T follicular helper cell (primary cell): Measurements from ENCODE around the gene ARHGEF10L.

ENCODE experiments used
- DNase-seq: peaks from one replicate; pipeline ENCODE4 v3.0.0-alpha.2; 2020; ENCODE audit warnings: low read depth

ARHGEF10L gene

DNA sequence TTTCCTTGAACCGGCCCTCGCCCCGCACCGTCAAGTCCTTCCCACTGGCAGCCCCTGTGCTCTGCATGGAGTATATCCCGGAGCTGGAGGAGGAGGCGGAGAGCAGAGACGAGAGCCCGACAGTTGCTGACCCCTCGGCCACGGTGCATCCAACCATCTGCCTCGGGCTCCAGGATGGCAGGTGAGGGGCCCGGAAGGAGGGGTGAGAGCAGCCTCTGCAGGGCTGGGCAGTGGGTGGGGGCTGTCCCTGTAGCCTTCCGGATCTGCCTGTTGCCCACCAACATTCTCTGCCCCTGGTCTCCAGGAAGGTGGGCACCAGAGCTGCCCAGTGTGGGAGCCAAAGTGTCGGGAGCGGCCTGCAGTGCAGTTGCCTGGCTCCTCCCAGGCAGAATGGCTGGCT is 116.4 kb downstream of the ARHGEF10L start:
- no peak for DNase-seq

DNA sequence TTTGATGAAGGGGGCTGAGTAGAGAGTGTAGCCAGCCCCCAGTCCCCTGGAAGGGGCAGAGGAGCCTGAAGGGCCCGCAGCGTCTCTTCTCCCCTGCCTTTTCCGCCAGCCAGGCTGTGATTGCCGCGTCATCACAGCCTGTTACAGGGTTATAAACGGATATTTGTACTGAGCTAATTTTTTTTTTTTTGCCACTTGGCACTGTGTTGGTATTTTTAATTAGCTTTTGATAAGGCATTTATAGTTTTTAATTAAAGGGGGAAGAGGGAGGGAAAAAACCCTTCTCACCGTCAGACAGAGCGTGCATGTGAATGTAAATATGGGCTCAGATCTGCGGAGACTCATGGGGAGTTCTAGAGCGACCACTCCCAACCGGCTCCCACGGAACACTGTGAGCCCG is 117.9 kb downstream of the ARHGEF10L start:
- no peak for DNase-seq

DNA sequence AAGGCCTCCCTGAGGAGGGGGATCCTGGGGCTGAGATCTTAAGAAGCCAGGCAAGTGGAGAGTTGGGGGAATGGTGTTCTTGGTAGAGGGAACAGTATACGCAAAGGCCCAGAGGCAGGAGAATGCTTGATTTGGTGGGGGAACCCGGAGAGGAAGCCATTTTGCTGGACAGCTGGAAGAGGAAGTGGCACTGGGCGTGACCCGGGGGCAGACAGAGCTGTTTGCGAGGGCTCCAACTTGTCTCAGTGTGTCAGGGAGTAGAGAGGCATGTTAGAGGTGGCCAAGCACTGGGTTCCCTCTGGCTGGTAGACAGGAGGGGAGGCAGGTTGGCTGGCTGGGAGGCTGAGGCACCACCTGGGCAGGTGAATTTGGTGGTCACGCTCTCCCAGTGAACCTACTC is 119.3 kb downstream of the ARHGEF10L start:
- DNase-seq, result no peak

DNA sequence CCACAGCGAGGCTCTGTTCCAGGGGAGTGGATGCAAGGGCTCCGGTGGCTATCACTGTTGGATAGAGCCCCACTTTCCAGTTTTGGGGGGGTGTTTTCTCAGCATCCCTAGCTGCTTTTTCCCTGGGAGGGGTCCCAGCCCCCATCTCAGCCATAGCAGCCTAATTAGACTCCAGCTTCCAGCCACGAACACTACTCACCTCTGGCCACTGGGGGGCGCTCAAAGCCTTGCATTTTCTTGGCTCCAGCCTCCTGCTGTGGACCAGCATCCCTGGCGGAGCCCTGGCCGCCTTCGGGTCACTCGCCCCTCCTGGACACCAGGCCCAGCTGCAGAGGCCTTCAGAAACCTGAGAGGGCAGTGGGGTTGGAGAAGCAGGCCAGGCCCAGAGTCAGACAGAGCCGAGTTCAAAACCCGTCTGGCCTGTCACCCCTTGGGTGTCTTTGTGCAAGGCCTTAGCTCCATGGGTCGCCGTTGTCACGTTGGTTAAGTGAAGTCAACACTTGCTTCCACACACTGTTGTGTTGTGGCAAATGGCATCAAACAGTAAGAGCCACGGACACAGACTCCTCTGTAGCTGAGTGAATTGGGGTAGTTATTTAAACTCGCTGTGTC is 122.2 kb downstream of the ARHGEF10L start:
- peak; percentile 21 for DNase-seq

DNA sequence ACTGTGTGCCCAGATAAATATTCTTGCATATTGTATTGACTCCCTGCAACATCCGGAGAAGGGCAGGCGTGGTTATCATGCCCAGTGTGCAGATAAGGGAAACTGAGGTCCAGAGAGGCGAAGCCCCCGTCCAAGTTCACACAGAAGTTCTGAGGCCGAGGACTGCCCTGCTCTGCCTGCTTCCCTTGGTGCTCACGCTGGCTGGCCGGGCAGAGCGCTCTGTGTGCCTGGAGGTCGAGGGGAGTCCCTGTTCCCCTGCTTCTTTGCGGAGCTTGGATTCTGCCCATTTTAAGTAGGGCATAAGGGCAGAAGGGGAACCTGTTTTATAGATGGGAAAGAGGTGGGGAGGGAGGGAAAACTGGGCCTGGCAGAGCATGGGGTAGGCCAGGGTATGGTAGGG is 122.8 kb downstream of the ARHGEF10L start:
- no peak for DNase-seq

DNA sequence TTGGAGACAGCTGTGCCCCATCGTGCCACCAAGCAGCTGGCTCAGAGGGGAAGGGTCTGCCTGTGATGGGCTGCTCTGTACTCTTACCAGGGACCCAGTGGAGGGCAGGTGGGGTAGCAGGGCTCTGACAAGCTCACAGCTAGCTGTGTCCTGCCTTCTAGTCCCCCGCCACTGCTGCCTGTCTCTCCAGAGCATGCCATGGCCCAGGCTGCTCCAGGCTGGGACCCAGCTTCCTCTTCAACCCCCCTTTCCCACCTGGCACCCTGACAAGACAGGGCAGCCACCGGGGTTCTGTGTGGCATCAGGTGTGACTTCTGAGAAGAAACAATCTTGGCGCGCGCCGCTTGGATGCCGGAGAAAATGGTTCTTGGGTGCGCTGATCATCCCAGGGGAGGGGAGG is 123.3 kb downstream of the ARHGEF10L start:
- DNase-seq, result no peak

DNA sequence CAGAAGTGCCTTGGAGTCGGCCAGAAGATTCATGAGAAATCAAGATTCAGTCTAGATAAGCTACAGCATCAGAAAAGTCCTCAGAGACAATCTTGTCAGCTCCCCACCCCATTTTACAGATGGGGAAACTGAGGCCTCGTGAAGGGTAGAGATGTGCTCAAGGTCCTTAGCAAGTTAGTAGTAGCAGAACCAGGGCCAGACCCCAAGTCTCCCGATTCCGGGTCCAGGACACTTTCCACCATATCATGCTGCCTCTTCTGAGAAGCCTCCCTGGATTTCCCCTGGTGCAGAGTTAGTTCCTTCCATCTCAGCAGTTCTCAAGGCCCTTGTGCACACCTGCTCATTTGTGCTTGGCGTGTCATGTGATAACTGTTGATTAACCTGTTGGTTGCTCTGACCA is 124.1 kb downstream of the ARHGEF10L start:
- DNase-seq, result no peak

DNA sequence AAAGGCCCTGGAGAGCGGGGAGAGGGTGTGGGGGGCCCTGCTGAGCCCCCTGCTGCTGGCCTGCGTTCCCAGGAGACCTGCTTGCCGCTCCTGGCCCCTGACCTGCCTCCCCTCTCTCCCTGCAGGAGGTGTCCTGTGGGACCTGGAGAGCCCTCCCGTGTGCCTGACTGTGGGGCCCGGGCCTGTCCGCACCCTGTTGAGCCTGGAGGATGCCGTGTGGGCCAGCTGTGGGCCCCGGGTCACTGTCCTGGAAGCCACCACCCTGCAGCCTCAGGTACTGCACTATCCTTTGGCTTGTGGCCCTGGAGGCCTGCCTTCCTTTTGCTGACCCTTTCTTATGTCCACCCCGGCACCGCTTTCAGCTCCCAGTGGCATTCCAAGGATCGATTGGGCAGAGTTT is 124.8 kb downstream of the ARHGEF10L start:
- DNase-seq, result no peak

DNA sequence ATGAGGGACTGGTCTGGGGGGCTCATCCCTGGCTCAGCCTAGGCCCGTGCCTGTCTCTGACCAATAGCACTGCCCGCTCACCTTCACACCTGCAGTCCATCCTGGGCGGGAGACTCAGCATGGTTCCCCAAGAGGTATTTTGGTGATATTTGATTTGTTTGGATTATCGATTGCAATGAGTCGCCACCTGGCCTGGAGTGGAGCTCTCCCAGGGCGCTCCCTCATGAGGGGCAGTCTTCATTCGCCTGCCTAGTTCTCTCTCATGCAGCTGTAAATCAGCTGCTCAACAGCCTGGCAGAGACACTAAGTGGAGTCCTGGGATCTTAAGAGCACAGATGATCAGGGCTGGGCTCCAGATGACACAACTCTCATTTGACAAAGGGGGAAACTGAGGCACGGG is 125.6 kb downstream of the ARHGEF10L start:
- no peak for DNase-seq

DNA sequence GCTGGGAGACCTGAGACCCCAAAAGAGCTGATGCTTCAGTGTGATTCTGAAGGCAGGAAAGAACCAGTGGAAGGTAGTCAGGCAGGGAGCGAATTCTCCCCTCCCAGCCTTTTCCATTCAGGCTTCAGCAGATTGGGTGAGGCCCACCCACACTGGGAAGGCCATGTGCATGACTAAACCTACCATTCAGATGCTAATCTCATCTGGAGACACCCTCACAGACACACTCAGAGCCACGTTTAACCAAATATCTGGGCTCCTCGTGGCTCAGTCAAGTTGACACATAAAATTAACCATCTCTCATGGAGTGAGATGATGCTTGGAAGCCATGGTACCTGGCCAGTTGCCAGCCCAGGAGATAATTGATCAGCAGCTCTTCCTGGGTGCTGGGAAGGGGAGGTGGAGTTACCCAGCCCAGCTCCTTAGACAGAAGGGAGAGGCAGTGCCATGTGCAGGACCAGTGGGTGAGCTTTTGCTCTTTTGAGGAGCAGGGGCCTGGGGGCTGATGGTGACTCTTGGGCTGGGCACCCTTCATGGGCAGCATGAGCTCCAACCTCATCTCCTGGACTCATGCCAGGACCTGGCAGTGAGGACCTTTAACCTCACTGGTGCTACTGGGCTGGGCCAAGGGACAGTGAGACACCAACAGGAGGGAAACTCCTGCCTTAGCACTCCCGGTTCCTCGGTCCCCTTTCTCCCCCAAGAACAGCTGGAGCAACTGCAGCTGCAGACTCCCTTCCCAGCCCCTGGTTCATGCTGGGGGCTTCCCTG is 126.6 kb downstream of the ARHGEF10L start:
- no peak for DNase-seq

DNA sequence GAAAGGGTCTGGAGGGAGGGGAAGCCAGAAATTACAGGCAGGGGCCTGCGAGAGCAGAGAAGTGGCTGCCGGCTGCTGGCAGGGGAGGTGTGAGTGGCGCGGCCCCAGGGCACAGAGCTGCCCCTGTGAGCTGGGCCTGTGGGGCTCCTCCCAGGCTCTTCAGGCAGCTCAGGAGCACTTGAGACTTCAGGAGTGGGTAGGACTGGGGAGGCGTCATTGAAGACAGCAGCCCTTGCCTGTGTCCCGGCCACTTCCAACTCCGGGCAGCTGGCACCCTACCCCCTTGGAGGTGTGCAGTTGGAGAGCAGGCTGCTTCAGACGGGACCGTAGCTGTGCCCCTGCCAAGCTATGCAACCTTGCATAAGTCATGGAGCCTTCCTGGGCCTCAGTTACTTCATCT is 128.1 kb downstream of the ARHGEF10L start:
- no peak for DNase-seq

DNA sequence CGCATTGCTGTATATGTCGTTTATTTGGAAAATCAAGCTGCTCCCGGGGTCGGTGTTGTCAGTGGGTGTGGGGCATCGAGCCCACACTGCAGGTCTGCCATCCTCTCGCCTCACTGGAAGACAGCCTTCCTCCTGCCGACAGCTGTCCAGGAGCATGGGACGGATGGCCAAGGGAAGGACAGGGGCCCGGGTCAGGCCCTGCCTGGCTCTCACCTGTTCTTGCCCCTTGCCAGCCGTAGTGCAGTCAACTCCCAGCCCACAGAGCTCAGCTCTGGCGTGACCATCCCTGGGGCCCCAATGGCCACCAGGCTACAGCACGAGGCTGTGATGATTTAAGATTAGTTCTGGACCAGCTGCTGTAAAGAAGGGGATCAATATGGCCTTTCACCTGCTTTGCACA is 128.7 kb downstream of the ARHGEF10L start:
- no peak for DNase-seq

DNA sequence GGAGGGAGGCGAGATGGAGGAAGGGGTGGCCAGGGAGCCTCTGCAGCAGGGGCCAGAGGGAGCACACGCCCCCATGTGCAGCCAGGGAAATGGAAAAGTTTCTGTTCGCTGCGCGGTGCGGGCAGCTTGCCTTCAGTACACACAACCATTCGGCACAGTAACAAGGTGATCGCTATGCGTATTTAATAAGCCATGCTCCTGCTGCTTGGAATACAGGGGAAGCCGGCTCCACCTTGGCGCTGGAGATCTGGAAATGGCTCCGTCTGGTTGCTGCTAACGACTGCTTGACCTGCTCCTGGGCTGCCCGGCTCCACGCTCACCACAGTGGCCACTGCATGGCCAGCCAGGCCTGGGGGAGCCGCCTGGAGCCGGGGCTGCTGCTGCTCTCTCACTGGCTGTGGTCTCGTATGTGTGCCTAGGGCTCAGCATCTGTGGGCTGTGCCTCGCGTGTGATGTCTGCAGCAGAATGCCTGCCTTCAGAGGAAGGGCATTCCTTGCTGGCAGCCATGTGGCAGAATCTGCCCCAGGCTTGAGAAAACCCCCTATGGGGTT is 129.2 kb downstream of the ARHGEF10L start:
- DNase-seq, result no peak

DNA sequence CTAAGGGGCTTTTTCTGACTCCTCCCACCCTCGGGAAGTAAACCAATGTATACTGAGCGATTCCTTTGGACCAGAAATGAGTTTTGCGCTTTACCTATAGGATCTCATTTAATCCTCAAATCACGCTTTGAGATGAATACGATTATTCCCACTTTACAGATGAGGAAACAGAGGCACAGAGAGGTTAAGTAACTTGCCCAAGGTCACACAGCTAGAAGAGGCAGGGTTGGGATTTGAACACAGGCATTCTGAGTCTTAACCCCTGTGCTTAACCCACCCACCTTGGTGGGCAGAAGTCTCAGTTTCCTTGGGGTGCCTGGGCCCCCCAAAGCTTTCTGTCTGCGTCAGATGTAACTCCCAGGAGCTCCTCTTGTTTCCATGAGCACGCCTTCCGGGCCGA is 129.8 kb downstream of the ARHGEF10L start:
- no peak for DNase-seq

DNA sequence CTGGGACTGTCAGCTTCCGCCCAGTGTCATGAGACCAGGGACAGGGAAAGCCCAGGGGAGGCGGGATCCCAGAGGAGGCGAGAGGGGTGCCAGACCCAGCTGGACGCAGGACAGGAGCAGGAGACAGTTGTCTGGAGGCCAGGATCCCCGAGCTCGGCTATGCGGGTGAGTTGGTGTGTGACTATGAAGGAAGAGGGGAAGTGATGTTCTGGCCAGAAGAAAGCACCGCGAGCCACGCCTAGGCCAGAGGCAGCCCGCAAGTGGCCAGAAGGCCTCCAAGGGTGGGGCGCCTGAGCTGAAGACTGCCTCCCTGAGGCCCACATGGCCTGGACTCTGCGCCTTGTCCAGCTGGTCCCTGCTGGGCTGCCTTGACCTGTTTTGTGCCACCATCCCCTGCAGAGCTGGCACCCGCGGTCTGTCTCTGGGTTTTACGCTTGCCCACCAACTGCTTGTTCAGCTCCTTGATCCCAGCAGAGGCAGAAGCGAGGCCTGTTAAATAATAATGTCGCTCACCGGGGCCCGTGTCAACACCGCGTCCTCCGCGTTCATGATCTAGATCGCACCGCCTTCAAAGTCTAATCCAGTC is 130.5 kb downstream of the ARHGEF10L start:
- no peak for DNase-seq

DNA sequence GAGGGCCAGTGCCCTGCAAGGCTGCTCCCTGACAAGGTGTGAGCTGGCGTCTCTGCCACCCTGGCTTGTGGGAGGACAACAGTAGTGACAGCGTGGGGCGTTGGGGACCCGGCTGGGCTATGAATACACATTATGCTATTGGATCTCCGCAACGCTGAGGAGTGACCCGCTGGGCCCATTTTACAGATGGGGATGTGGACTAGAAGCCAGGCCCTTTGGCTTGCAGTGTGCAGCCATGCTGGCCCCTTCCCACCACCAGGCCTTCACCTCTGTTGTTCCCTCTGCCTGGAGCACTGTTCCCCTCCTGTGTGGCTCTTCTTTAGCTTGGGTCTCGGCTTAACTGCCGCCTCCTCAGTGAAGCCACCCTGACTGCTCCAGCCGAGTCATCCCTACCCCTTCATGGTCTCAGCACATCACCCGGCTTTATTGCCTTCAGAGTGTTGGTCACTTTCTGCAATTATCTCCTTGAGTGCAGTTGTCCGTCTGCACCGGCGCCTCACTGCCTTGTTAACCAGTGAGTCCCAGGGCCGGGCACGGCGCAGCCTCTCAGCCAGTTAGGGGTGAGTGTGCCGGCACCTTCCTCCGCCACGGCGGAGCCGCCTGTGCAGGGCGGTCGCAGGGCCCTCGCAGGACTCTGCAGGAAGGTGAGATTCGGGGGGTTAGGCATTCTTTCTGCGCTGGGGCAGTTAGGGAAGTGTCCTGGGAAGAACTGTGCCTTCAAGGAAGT is 131.3 kb downstream of the ARHGEF10L start:
- no peak for DNase-seq

DNA sequence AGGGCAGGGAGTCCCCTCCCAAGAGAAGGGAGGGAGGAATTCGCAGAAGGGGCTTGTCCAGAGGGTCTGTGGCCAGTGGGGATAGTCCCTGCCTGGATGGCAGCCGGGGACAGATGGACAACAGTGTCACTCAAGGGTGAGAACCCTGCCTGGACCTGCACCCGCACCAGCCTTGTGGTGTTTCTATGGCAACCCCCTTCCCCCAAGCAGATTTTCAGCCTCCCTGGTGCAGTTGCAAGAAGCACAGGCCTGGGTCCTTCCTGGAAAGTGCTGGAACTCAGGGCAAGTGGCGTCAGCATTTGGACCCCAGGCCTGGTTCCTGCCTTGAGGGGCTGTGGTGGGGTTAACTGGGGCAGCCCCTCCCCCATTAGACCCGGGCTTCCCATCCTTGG is 131.8 kb downstream of the ARHGEF10L start:
- no peak for DNase-seq

DNA sequence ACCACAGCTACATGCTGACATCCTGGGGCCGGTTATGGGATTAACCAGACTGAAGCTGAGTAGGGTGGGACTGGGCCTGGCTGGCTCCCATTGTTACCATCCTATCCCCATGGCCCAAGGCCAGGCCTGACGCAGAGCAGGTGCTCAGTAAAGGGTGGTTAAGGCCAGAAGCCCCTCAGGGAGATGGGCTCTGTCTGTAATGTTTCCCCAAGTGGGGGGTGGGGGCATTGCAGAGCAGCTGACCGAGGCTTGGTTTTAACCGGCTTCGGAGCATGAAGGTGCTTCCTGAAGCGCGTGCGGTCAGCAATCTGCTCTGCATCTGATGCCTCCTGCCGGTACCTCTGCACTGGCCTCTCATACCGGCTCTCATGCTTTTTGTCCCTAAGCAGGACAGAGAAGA is 132.2 kb downstream of the ARHGEF10L start:
- DNase-seq, result no peak

DNA sequence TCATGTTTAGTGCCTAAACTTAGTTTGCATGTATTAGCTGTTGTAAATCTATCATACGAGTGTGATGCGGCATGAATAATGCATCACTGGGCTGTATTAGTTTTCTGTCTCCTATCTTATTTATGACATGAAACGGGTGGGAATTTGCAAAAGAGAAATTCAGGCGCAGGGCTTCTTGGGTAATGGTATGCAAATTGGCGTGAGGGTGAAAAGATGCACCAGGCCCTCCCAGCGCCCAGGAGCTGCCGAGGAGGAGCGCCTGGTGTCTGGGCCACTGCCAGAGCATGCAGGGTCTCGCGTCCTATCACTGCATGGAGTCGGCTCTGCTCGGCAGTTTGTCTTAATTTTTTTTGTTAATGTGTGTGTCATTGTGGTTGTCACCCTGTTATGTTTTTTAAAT is 132.7 kb downstream of the ARHGEF10L start:
- no peak for DNase-seq

DNA sequence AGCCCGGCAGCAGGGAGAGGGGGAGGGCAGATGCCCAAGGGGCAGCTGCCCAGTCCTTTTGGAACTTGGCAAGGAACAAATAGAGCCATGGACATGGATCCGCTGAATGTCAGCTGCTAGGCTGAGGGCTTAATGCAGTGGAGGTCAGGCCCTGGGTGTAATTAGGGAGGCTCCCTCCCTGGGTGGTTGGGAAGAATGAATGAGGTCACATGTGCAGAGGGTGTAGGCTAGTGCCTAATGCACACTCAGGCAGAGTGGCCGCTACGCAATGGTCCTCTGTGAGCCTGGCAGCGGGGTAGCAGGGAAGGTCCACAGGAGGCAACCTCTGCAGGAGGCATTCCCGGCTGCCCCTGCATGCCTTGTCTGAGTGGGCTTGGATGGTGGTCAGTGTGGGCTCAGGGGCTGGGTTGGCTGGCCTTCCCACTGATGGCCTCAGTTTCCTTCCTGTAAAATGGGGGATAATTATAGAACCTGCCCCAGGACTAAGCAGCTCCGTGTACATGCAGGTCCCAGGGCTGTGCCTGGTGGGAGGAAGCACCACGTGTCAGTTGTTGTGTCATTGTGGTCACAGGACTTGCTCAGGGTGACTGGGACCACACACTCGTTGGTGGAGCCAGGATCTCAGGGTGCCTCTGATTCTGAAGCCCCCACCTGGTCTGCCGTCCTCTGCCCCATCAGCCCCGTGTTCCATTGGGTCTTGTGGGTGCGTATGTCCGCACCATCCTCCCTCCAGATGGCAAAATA is 134.0 kb downstream of the ARHGEF10L start:
- no peak for DNase-seq

DNA sequence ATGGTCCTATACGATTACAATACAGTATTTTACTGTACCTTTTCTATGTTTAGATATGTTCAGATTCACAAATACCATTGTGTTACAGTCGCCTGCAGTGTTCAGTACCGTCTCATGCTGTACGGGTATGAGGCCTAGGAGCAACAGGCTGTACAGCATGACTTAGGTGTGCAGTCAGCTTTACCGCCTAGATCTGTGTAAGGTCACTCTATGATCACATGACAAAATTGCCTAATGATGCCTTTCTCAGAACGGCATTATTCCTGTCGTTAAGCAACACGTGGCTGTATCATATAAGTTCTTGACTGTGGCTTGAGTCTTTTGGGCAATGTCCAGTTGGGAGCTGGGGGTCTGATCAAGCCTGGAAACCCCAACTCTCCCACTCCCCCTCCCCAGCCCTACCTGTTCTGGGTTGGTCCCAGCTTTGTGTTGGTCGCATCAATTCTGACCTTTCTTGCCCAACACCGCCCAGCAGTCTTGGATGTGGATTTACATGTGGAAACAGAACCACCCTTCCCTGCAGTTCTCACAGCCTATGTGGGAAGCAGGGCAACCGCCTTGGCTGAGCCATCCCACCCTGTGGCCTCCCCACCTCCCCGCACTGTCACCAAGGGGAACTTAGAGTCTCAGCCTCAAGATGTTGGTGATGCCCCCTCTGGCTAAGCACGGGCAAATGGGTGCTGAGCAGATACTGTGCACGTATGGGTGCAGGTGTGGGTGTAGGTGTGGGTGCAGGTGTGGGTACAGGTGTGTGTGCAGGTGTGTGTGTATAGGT is 135.4 kb downstream of the ARHGEF10L start:
- no peak for DNase-seq
